ENCODE measurements around the gene PLOD1. TPM values are rescaled to one million over a fixed set of nuclear protein-coding genes. Genes with fewer than 3 reads are reported as not detected.
A peak's percentile ranks its signal among the peaks of the same experiment; 100 is the strongest.
"Not testable (repeated sequence)": the region's sequence is repeated elsewhere in the genome, so short reads cannot be mapped to it uniquely, and the experiment has no call there.

PLOD1 gene
- total RNA-seq, 1 experiment from 2014 or later = 94.8 TPM

GRCh38 chr1:11930571-11931445, 3.7 kb upstream of the PLOD1 start:
- CTCF ChIA-PET = no interaction called here
- TF ChIP-seq CTCF (conservative IDR thresholded peaks at IDR 0.05; ENCODE audit: low read depth, low read length) (no peak), EZH2 (IDR thresholded peaks at IDR 0.05; ENCODE audit: borderline replicate concordance, low read depth, low read length, poor library complexity, severe bottlenecking) (no peak)
- H3K27ac ChIP-seq (ENCODE audit: low read depth, low read length, poor library complexity, severe bottlenecking) = no peak overlapping the region

GRCh38 chr1:11931845-11932244, 2.7 kb upstream of the PLOD1 start:
- POLR2A ChIA-PET (ENCODE audit: low non-redundant PET) = no interaction called here
- no peak for TF ChIP-seq EZH2 (IDR thresholded peaks at IDR 0.05; ENCODE audit: borderline replicate concordance, low read depth, low read length, poor library complexity, severe bottlenecking)
- intact Hi-C loops (cut with micrococcal nuclease; ENCODE audit: unreplicated experiment) = loop anchor here (5.0 kb wide), 1 partner anchor 55 kb away; no protein-coding TSS in a partner anchor
- Histone ChIP-seq H3K4me1 (ENCODE audit: insufficient read depth, low read length, poor library complexity, severe bottlenecking) (peaks cover 26% of the 10 kb centered on the region), H3K9me3 (ENCODE audit: low read depth, low read length, poor library complexity, severe bottlenecking) (no peaks in the 10 kb centered on the region), H3K4me3 (ENCODE audit: low read depth, low read length, poor library complexity, severe bottlenecking) (no peak overlapping the region), H3K27ac (ENCODE audit: low read depth, low read length, poor library complexity, severe bottlenecking) (no peak overlapping the region), H3K36me3 (ENCODE audit: insufficient read depth, low read length, poor library complexity, severe bottlenecking) (no peaks in the 10 kb centered on the region), H3K27me3 (replicated peaks; ENCODE audit: insufficient read depth, low read depth, low read length, poor library complexity) (no peaks in the 10 kb centered on the region)
- CTCF ChIA-PET = no interaction called here
- no peak for DNase-seq (ENCODE audit: low spot score)
- BruUV-seq (replicated peaks) = no TSS peak

More at GRCh38 chr1:11930571-11931445, 3.7 kb upstream of the PLOD1 start:
- no peaks in the 10 kb centered on the region for H3K9me3 ChIP-seq (ENCODE audit: low read depth, low read length, poor library complexity, severe bottlenecking)
- H3K36me3 ChIP-seq (ENCODE audit: insufficient read depth, low read length, poor library complexity, severe bottlenecking) = no peaks in the 10 kb centered on the region
- H3K4me3 ChIP-seq (ENCODE audit: low read depth, low read length, poor library complexity, severe bottlenecking) = no peak overlapping the region
- H3K4me1 ChIP-seq (ENCODE audit: insufficient read depth, low read length, poor library complexity, severe bottlenecking) = peaks cover 30% of the 10 kb centered on the region
- intact Hi-C loops (cut with micrococcal nuclease; ENCODE audit: unreplicated experiment) = loop anchor here (5.0 kb wide), 1 partner anchor 56 kb away; no protein-coding TSS in a partner anchor
- no TSS peak for BruUV-seq (replicated peaks)
- POLR2A ChIA-PET (ENCODE audit: low non-redundant PET) = no interaction called here
- no peaks in the 10 kb centered on the region for H3K27me3 ChIP-seq (replicated peaks; ENCODE audit: insufficient read depth, low read depth, low read length, poor library complexity)
- no peak for DNase-seq (ENCODE audit: low spot score)

GRCh38 chr1:11935057-11935412, 518 bp downstream of the PLOD1 start:
- Histone ChIP-seq H3K36me3 (ENCODE audit: insufficient read depth, low read length, poor library complexity, severe bottlenecking) (peaks cover 3% of the 10 kb centered on the region), H3K4me1 (ENCODE audit: insufficient read depth, low read length, poor library complexity, severe bottlenecking) (peaks cover 18% of the 10 kb centered on the region), H3K27me3 (replicated peaks; ENCODE audit: insufficient read depth, low read depth, low read length, poor library complexity) (no peaks in the 10 kb centered on the region), H3K9me3 (ENCODE audit: low read depth, low read length, poor library complexity, severe bottlenecking) (no peaks in the 10 kb centered on the region), H3K4me3 (ENCODE audit: low read depth, low read length, poor library complexity, severe bottlenecking) (peak overlapping the region; percentile 58), H3K27ac (ENCODE audit: low read depth, low read length, poor library complexity, severe bottlenecking) (peak overlapping the region; percentile 85)
- DNase-seq (ENCODE audit: low spot score) = no peak
- ChIA-PET POLR2A (ENCODE audit: low non-redundant PET) (interaction anchor here (0.6 kb wide), 1 partner anchor 26 kb away, joined by 3 read pairs; no protein-coding TSS in a partner anchor), CTCF (no interaction called here)
- TSS peak; percentile 70 for BruUV-seq (replicated peaks)
- no peak for TF ChIP-seq CTCF (conservative IDR thresholded peaks at IDR 0.05; ENCODE audit: low read depth, low read length)
- no peak for TF ChIP-seq EZH2 (IDR thresholded peaks at IDR 0.05; ENCODE audit: borderline replicate concordance, low read depth, low read length, poor library complexity, severe bottlenecking)
- intact Hi-C loops (cut with micrococcal nuclease; ENCODE audit: unreplicated experiment) = no loop called here

GRCh38 chr1:11935733-11936132, 1.2 kb downstream of the PLOD1 start:
- peaks cover 13% of the 10 kb centered on the region for H3K4me1 ChIP-seq (ENCODE audit: insufficient read depth, low read length, poor library complexity, severe bottlenecking)
- H3K36me3 ChIP-seq (ENCODE audit: insufficient read depth, low read length, poor library complexity, severe bottlenecking); H3K27me3 ChIP-seq (replicated peaks; ENCODE audit: insufficient read depth, low read depth, low read length, poor library complexity); H3K9me3 ChIP-seq (ENCODE audit: low read depth, low read length, poor library complexity, severe bottlenecking); CTCF ChIA-PET; POLR2A ChIA-PET (ENCODE audit: low non-redundant PET); BruUV-seq (replicated peaks); intact Hi-C loops (cut with micrococcal nuclease; ENCODE audit: unreplicated experiment); DNase-seq (ENCODE audit: low spot score); H3K4me3 ChIP-seq (ENCODE audit: low read depth, low read length, poor library complexity, severe bottlenecking); H3K27ac ChIP-seq (ENCODE audit: low read depth, low read length, poor library complexity, severe bottlenecking): not testable (repeated sequence)

All from A673 (cell line).